PC-9 (cell line): Measurements from ENCODE around the gene ZNF394.

Source experiments
- CTCF ChIP-seq: fragments of 200-600 bp; sonication (generic); conservative IDR thresholded peaks from 2 replicates; pipeline ENCODE4 v1.6.1; 2017; ENCODE audit warnings: mixed run types, antibody characterized with exemption, mild to moderate bottlenecking, moderate library complexity
- EZH2 ChIP-seq: fragments of 200-600 bp; sonication (generic); IDR thresholded peaks from 2 replicates; pipeline ENCODE4 v1.8.0; 2017; ENCODE audit warnings: antibody characterized with exemption, low read depth

- no peak for TF ChIP-seq CTCF
- no peak for TF ChIP-seq EZH2
Measured at GRCh38 chr7:99535667-99536066, 35.6 kb upstream of the ZNF394 start.
